HEK293 (cell line): Measurements from ENCODE around the gene GRK5.

Source experiments
- TF ChIP-seq, protein P1 (sequence below): fragments of 450-650 bp; formaldehyde crosslinking; IDR thresholded peaks from 2 replicates; pipeline ENCODE4 v1.5.1; 2016; ENCODE audit warnings: missing biosample characterization, missing genetic modification characterization
- TF ChIP-seq, protein P2 (sequence below): fragments of 450-650 bp; formaldehyde crosslinking; IDR thresholded peaks from 2 replicates; pipeline ENCODE4 v1.5.1; 2016; ENCODE audit warnings: missing biosample characterization, missing genetic modification characterization

DNA sequence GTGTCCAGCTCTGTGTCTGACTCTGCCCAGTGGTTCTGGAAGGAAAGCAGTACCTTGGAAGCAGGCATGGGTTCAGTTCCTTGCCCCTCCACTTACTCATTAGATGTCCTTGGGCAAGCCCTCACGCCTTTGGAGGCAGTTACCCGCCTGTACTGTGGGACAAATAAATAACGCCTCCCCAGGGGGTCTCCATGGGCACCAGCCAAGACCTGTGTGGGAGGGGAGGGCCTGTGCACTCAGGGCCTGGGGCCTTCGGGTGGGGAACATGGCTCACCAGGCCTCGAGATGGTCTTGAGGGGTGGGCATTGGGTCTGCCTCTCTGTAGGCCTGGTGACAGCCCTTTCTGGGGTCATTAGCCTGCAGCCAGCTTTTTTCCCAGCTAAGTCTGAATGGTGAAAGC is 142.0 kb downstream of the GRK5 start:
- TF ChIP-seq, protein P1, sequence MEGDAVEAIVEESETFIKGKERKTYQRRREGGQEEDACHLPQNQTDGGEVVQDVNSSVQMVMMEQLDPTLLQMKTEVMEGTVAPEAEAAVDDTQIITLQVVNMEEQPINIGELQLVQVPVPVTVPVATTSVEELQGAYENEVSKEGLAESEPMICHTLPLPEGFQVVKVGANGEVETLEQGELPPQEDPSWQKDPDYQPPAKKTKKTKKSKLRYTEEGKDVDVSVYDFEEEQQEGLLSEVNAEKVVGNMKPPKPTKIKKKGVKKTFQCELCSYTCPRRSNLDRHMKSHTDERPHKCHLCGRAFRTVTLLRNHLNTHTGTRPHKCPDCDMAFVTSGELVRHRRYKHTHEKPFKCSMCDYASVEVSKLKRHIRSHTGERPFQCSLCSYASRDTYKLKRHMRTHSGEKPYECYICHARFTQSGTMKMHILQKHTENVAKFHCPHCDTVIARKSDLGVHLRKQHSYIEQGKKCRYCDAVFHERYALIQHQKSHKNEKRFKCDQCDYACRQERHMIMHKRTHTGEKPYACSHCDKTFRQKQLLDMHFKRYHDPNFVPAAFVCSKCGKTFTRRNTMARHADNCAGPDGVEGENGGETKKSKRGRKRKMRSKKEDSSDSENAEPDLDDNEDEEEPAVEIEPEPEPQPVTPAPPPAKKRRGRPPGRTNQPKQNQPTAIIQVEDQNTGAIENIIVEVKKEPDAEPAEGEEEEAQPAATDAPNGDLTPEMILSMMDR: no peak
- TF ChIP-seq, protein P2, sequence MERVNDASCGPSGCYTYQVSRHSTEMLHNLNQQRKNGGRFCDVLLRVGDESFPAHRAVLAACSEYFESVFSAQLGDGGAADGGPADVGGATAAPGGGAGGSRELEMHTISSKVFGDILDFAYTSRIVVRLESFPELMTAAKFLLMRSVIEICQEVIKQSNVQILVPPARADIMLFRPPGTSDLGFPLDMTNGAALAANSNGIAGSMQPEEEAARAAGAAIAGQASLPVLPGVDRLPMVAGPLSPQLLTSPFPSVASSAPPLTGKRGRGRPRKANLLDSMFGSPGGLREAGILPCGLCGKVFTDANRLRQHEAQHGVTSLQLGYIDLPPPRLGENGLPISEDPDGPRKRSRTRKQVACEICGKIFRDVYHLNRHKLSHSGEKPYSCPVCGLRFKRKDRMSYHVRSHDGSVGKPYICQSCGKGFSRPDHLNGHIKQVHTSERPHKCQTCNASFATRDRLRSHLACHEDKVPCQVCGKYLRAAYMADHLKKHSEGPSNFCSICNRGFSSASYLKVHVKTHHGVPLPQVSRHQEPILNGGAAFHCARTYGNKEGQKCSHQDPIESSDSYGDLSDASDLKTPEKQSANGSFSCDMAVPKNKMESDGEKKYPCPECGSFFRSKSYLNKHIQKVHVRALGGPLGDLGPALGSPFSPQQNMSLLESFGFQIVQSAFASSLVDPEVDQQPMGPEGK (tag by site-specific recombination): no peak
